ENCODE measurements around the gene GTF2E1.

GRCh38 chr3:120778776-120779175, 36.2 kb downstream of the GTF2E1 start:
- TF ChIP-seq GATA3 (IDR thresholded peaks at IDR 0.05; ENCODE audit: low read depth, low read length) (no peak), GATA2 (IDR thresholded peaks at IDR 0.05; ENCODE audit: low read depth, low read length) (no peak)

All from SH-SY5Y (cell line).